ENCODE data around the gene ZSCAN30.

The ZSCAN30 gene

GRCh38 chr18:35278969-35279368, 11.1 kb downstream of the ZSCAN30 start:
- no peak for DNase-seq (ENCODE audit: low read depth in 2 of 2)

- no peak for DNase-seq (ENCODE audit: low read depth in 2 of 2)
Observed at GRCh38 chr18:35278085-35278484, 11.9 kb downstream of the ZSCAN30 start.

GRCh38 chr18:35277633-35278032, 12.4 kb downstream of the ZSCAN30 start:
- no peak for DNase-seq (ENCODE audit: low read depth in 2 of 2)

- no peak for DNase-seq (ENCODE audit: low read depth in 2 of 2)
Observed at GRCh38 chr18:35276267-35276666, 13.8 kb downstream of the ZSCAN30 start.

GRCh38 chr18:35271656-35272055, 18.4 kb downstream of the ZSCAN30 start:
- no peak for DNase-seq (ENCODE audit: low read depth in 2 of 2)

- no peak for DNase-seq (ENCODE audit: low read depth in 2 of 2)
Observed at GRCh38 chr18:35268821-35269220, 21.2 kb downstream of the ZSCAN30 start.

- no peak for DNase-seq (ENCODE audit: low read depth in 2 of 2)
Observed at GRCh38 chr18:35267809-35268208, 22.2 kb downstream of the ZSCAN30 start.

GRCh38 chr18:35267161-35267651, 22.8 kb downstream of the ZSCAN30 start:
- DNase-seq (ENCODE audit: low read depth in 2 of 2) = peak; percentile 50 to 58

GRCh38 chr18:35264409-35264808, 25.6 kb downstream of the ZSCAN30 start:
- DNase-seq (ENCODE audit: low read depth in 2 of 2) = no peak

GRCh38 chr18:35256947-35257346, 33.1 kb downstream of the ZSCAN30 start:
- DNase-seq (ENCODE audit: low read depth in 2 of 2) = no peak

GRCh38 chr18:35253655-35254287, 36.3 kb downstream of the ZSCAN30 start:
- no peak for DNase-seq (ENCODE audit: low read depth in 2 of 2)

GRCh38 chr18:35252466-35252865, 37.6 kb downstream of the ZSCAN30 start:
- no peak for DNase-seq (ENCODE audit: low read depth in 2 of 2)

- no peak for DNase-seq (ENCODE audit: low read depth in 2 of 2)
Observed at GRCh38 chr18:35248429-35248828, 41.6 kb downstream of the ZSCAN30 start.

GRCh38 chr18:35247412-35248249, 42.4 kb downstream of the ZSCAN30 start:
- no peak for DNase-seq (ENCODE audit: low read depth in 2 of 2)

- no peak for DNase-seq (ENCODE audit: low read depth in 2 of 2)
Observed at GRCh38 chr18:35246831-35247230, 43.2 kb downstream of the ZSCAN30 start.

GRCh38 chr18:35245719-35246317, 44.2 kb downstream of the ZSCAN30 start:
- no peak for DNase-seq (ENCODE audit: low read depth in 2 of 2)

GRCh38 chr18:35244671-35245070, 45.4 kb downstream of the ZSCAN30 start:
- DNase-seq (ENCODE audit: low read depth in 2 of 2) = no peak

- no peak for DNase-seq (ENCODE audit: low read depth in 2 of 2)
Observed at GRCh38 chr18:35242426-35242825, 47.6 kb downstream of the ZSCAN30 start.

- DNase-seq (ENCODE audit: low read depth in 2 of 2) = no peak
Observed at GRCh38 chr18:35241448-35241804, 48.6 kb downstream of the ZSCAN30 start.

- peak; percentile 91 for DNase-seq (ENCODE audit: low read depth in 2 of 2)
Observed at GRCh38 chr18:35240664-35241447, 49.2 kb downstream of the ZSCAN30 start, which contains the start of gene ZNF397. TSS of gene ZNF397 (plus strand) at chr18:35241034. CDS start at chr18:35242471, 1,437 bp downstream.

GRCh38 chr18:35239314-35239713, 50.7 kb downstream of the ZSCAN30 start:
- no peak for DNase-seq (ENCODE audit: low read depth in 2 of 2)
